Skeletal muscle satellite cell (primary cell): Measurements from ENCODE around the gene ZFAND3.

Experiments
- H3K27me3 ChIP-seq: 2 replicates; pipeline ENCODE4 v1.7.0; 2013; ENCODE audit warnings: low read length; ENCODE audit not compliant: control insufficient read depth, insufficient read depth
- H3K36me3 ChIP-seq: 2 replicates; pipeline ENCODE4 v1.7.0; 2013; ENCODE audit warnings: mild to moderate bottlenecking, control low read depth, low read length; ENCODE audit not compliant: insufficient read depth
- H3K4me1 ChIP-seq: 2 replicates; pipeline ENCODE4 v1.7.0; 2013; ENCODE audit warnings: low read length; ENCODE audit not compliant: control insufficient read depth, insufficient read depth
- H3K4me2 ChIP-seq: 2 replicates; pipeline ENCODE4 v1.7.0; 2013; ENCODE audit warnings: mild to moderate bottlenecking, low read length
- H3K4me3 ChIP-seq: 2 replicates; pipeline ENCODE4 v1.7.0; 2013; ENCODE audit warnings: low read length
- H3K9ac ChIP-seq: 2 replicates; pipeline ENCODE4 v1.7.0; 2013; ENCODE audit warnings: mild to moderate bottlenecking, low read depth, low read length, moderate library complexity
- H3K9me3 ChIP-seq: replicated peaks from 2 replicates; pipeline ENCODE4 v1.7.0; 2013; ENCODE audit warnings: mild to moderate bottlenecking, control low read depth, low read length

The ZFAND3 gene

GRCh38 chr6:37785002-37785662 lies 34.4 kb upstream of the ZFAND3 start:
- Histone ChIP-seq H3K9ac (no peak overlapping the region), H3K27me3 (no peaks in the 10 kb centered on the region), H3K4me2 (no peak overlapping the region), H3K4me3 (no peak overlapping the region), H3K36me3 (no peaks in the 10 kb centered on the region), H3K9me3 (no peaks in the 10 kb centered on the region), H3K4me1 (peaks cover 19% of the 10 kb centered on the region)

GRCh38 chr6:37785663-37786270 lies 33.8 kb upstream of the ZFAND3 start:
- Histone ChIP-seq H3K27me3 (no peaks in the 10 kb centered on the region), H3K9me3 (no peaks in the 10 kb centered on the region)

GRCh38 chr6:37787216-37787615 lies 32.3 kb upstream of the ZFAND3 start:
- no peak overlapping the region for H3K9ac ChIP-seq

More at GRCh38 chr6:37785663-37786270, 33.8 kb upstream of the ZFAND3 start:
- Histone ChIP-seq H3K4me3 (no peak overlapping the region), H3K4me1 (peaks cover 20% of the 10 kb centered on the region), H3K9ac (no peak overlapping the region), H3K4me2 (no peak overlapping the region), H3K36me3 (no peaks in the 10 kb centered on the region)

GRCh38 chr6:37788259-37788658 lies 31.3 kb upstream of the ZFAND3 start:
- Histone ChIP-seq H3K4me3 (no peak overlapping the region), H3K4me1 (peaks cover 23% of the 10 kb centered on the region), H3K9me3 (no peaks in the 10 kb centered on the region), H3K36me3 (no peaks in the 10 kb centered on the region), H3K9ac (no peak overlapping the region), H3K4me2 (no peak overlapping the region), H3K27me3 (no peaks in the 10 kb centered on the region)

More at GRCh38 chr6:37787216-37787615, 32.3 kb upstream of the ZFAND3 start:
- Histone ChIP-seq H3K4me3 (no peak overlapping the region), H3K4me2 (no peak overlapping the region), H3K36me3 (no peaks in the 10 kb centered on the region), H3K27me3 (no peaks in the 10 kb centered on the region), H3K4me1 (peaks cover 27% of the 10 kb centered on the region), H3K9me3 (no peaks in the 10 kb centered on the region)

GRCh38 chr6:37791156-37791919 lies 28.2 kb upstream of the ZFAND3 start:
- H3K4me2 ChIP-seq = peak overlapping the region; percentile 27
- H3K9ac ChIP-seq = no peak overlapping the region
- no peaks in the 10 kb centered on the region for H3K27me3 ChIP-seq
- no peaks in the 10 kb centered on the region for H3K36me3 ChIP-seq
- H3K4me3 ChIP-seq = no peak overlapping the region
- no peaks in the 10 kb centered on the region for H3K9me3 ChIP-seq
- peaks cover 26% of the 10 kb centered on the region for H3K4me1 ChIP-seq

- H3K27me3 ChIP-seq = no peaks in the 10 kb centered on the region
- no peak overlapping the region for H3K4me2 ChIP-seq
- no peak overlapping the region for H3K4me3 ChIP-seq
- H3K36me3 ChIP-seq = no peaks in the 10 kb centered on the region
- no peaks in the 10 kb centered on the region for H3K9me3 ChIP-seq
- H3K4me1 ChIP-seq = peaks cover 27% of the 10 kb centered on the region
- no peak overlapping the region for H3K9ac ChIP-seq
These were observed 27.0 kb upstream of the ZFAND3 start for GRCh38 chr6:37792457-37793033.

GRCh38 chr6:37793067-37793466 lies 26.5 kb upstream of the ZFAND3 start:
- no peak overlapping the region for H3K4me2 ChIP-seq
- no peaks in the 10 kb centered on the region for H3K36me3 ChIP-seq
- H3K27me3 ChIP-seq = no peaks in the 10 kb centered on the region
- no peak overlapping the region for H3K9ac ChIP-seq
- H3K4me1 ChIP-seq = peaks cover 27% of the 10 kb centered on the region
- H3K9me3 ChIP-seq = no peaks in the 10 kb centered on the region
- H3K4me3 ChIP-seq = no peak overlapping the region

- H3K4me2 ChIP-seq = no peak overlapping the region
- no peak overlapping the region for H3K9ac ChIP-seq
- H3K9me3 ChIP-seq = no peaks in the 10 kb centered on the region
- H3K27me3 ChIP-seq = peaks cover 8% of the 10 kb centered on the region
- peaks cover 27% of the 10 kb centered on the region for H3K4me1 ChIP-seq
- H3K36me3 ChIP-seq = no peaks in the 10 kb centered on the region
- H3K4me3 ChIP-seq = no peak overlapping the region
These were observed 24.7 kb upstream of the ZFAND3 start for GRCh38 chr6:37794825-37795224.

- H3K9me3 ChIP-seq = no peaks in the 10 kb centered on the region
- H3K27me3 ChIP-seq = peaks cover 24% of the 10 kb centered on the region
- H3K36me3 ChIP-seq = no peaks in the 10 kb centered on the region
- H3K4me1 ChIP-seq = peaks cover 18% of the 10 kb centered on the region
- H3K4me3 ChIP-seq = no peak overlapping the region
- no peak overlapping the region for H3K4me2 ChIP-seq
- H3K9ac ChIP-seq = no peak overlapping the region
These were observed 20.9 kb upstream of the ZFAND3 start for GRCh38 chr6:37798436-37799262.

GRCh38 chr6:37799263-37799644 lies 20.3 kb upstream of the ZFAND3 start:
- Histone ChIP-seq H3K27me3 (peaks cover 24% of the 10 kb centered on the region), H3K4me2 (no peak overlapping the region)

More at GRCh38 chr6:37799263-37799644, 20.3 kb upstream of the ZFAND3 start:
- Histone ChIP-seq H3K36me3 (no peaks in the 10 kb centered on the region), H3K9me3 (no peaks in the 10 kb centered on the region), H3K4me3 (no peak overlapping the region), H3K9ac (no peak overlapping the region), H3K4me1 (peaks cover 18% of the 10 kb centered on the region)
